Duodenal mucosa (tissue), 2 donors: ENCODE data around the gene C1QTNF1.
"Not testable (repeated sequence)": the region's sequence is repeated elsewhere in the genome, so short reads cannot be mapped to it uniquely, and the experiment has no call there.

Source experiments
- H3K27ac ChIP-seq: one replicate; pipeline ENCODE4 v1.7.0; 2013; ENCODE audit warnings: low read depth, low read length
- H3K27me3 ChIP-seq, 2 donors: one replicate each; pipeline ENCODE4 v1.7.0; 2013; ENCODE audit warnings: low read length in 2 of 2, control low read depth in 1 of 2; ENCODE audit not compliant: insufficient read depth in 2 of 2, control insufficient read depth in 1 of 2
- H3K36me3 ChIP-seq, 2 donors: one replicate each; pipeline ENCODE4 v1.7.0; 2013; ENCODE audit warnings: low read length in 2 of 2, control low read depth in 1 of 2; ENCODE audit not compliant: insufficient read depth in 2 of 2, control insufficient read depth in 1 of 2
- H3K4me1 ChIP-seq, 2 donors: one replicate each; pipeline ENCODE4 v1.7.0; 2013; ENCODE audit warnings: low read length in 2 of 2, control low read depth in 1 of 2; ENCODE audit not compliant: insufficient read depth in 2 of 2, control insufficient read depth in 1 of 2
- H3K4me3 ChIP-seq, 2 donors: one replicate each; pipeline ENCODE4 v1.7.0; 2013; ENCODE audit warnings: low read length in 2 of 2, low read depth in 1 of 2
- H3K9ac ChIP-seq, 2 donors: one replicate each; pipeline ENCODE4 v1.7.0; 2013; ENCODE audit warnings: low read length in 2 of 2, low read depth in 1 of 2
- H3K9me3 ChIP-seq, 2 donors: one replicate each; pipeline ENCODE4 v1.7.0; 2013; ENCODE audit warnings: low read length in 2 of 2, control low read depth in 1 of 2; ENCODE audit not compliant: control insufficient read depth in 1 of 2

Gene C1QTNF1

GRCh38 chr17:79071161-79071740, 47.3 kb downstream of the C1QTNF1 start:
- no peaks in the 10 kb centered on the region for H3K27me3 ChIP-seq
- no peak overlapping the region for H3K27ac ChIP-seq
- H3K4me3 ChIP-seq = no peak overlapping the region
- no peaks in the 10 kb centered on the region for H3K9me3 ChIP-seq
- H3K4me1 ChIP-seq = peaks cover 28 to 32% of the 10 kb centered on the region in 2 donors
- no peaks in the 10 kb centered on the region for H3K36me3 ChIP-seq
- no peak overlapping the region for H3K9ac ChIP-seq

GRCh38 chr17:79072544-79072943, 48.6 kb downstream of the C1QTNF1 start:
- Histone ChIP-seq H3K27ac (no peak overlapping the region), H3K27me3 (no peaks in the 10 kb centered on the region), H3K36me3 (peaks cover 0 to 2% of the 10 kb centered on the region in 2 donors), H3K4me3 (no peak overlapping the region), H3K9ac (peak overlapping the region in 1 of 2 donors; percentile 2), H3K9me3 (no peaks in the 10 kb centered on the region), H3K4me1 (peaks cover 28 to 32% of the 10 kb centered on the region in 2 donors)

- H3K27ac ChIP-seq = no peak overlapping the region
- peaks cover 0 to 2% of the 10 kb centered on the region in 2 donors for H3K36me3 ChIP-seq
- no peak overlapping the region for H3K4me3 ChIP-seq
- peaks cover 28 to 32% of the 10 kb centered on the region in 2 donors for H3K4me1 ChIP-seq
- H3K9me3 ChIP-seq = no peaks in the 10 kb centered on the region
- peak overlapping the region in 1 of 2 donors; percentile 3 for H3K9ac ChIP-seq
- H3K27me3 ChIP-seq = no peaks in the 10 kb centered on the region
Observed at GRCh38 chr17:79073016-79073705, 49.2 kb downstream of the C1QTNF1 start.

- no peak overlapping the region for H3K9ac ChIP-seq
- H3K36me3 ChIP-seq = peaks cover under 1 to 2% of the 10 kb centered on the region in 2 donors
- peaks cover 28 to 34% of the 10 kb centered on the region in 2 donors for H3K4me1 ChIP-seq
- peak overlapping the region in 1 of 2 donors; percentile 28 for H3K4me3 ChIP-seq
- H3K27me3 ChIP-seq = no peaks in the 10 kb centered on the region
- peak overlapping the region; percentile 53 for H3K27ac ChIP-seq
- H3K9me3 ChIP-seq = no peaks in the 10 kb centered on the region
Observed at GRCh38 chr17:79073706-79074088, 49.7 kb downstream of the C1QTNF1 start.

GRCh38 chr17:79074121-79074648, 50.2 kb downstream of the C1QTNF1 start:
- peak overlapping the region; percentile 21 to 36 for H3K4me3 ChIP-seq

GRCh38 chr17:79074649-79075445, 50.9 kb downstream of the C1QTNF1 start, which contains the start of gene ENGASE:
Gene ENGASE (plus strand): TSS chr17:79074824. CDS start chr17:79074945, 121 bp downstream.
- H3K27me3 ChIP-seq = no peaks in the 10 kb centered on the region
- peaks cover 8 to 12% of the 10 kb centered on the region in 2 donors for H3K36me3 ChIP-seq
- no peaks in the 10 kb centered on the region for H3K9me3 ChIP-seq

More at GRCh38 chr17:79074121-79074648, 50.2 kb downstream of the C1QTNF1 start:
- peak overlapping the region; percentile 53 for H3K27ac ChIP-seq
- not testable (repeated sequence) for H3K9ac ChIP-seq, H3K27me3 ChIP-seq, H3K36me3 ChIP-seq, H3K9me3 ChIP-seq
- peaks cover 28 to 36% of the 10 kb centered on the region in 2 donors for H3K4me1 ChIP-seq

GRCh38 chr17:79075446-79075750, 51.4 kb downstream of the C1QTNF1 start:
- H3K36me3 ChIP-seq = peaks cover 13 to 17% of the 10 kb centered on the region in 2 donors
- H3K4me1 ChIP-seq = peaks cover 28 to 36% of the 10 kb centered on the region in 2 donors
- H3K4me3 ChIP-seq = peak overlapping the region; percentile 83 to 89
- H3K27me3 ChIP-seq = no peaks in the 10 kb centered on the region
- peak overlapping the region; percentile 92 to 98 for H3K9ac ChIP-seq
- peak overlapping the region; percentile 55 for H3K27ac ChIP-seq
- no peaks in the 10 kb centered on the region for H3K9me3 ChIP-seq

More at GRCh38 chr17:79074649-79075445, 50.9 kb downstream of the C1QTNF1 start, which contains the start of gene ENGASE:
- Histone ChIP-seq H3K27ac (peak within 1 kb of the TSS; percentile 55), H3K4me1 (peaks cover 28 to 36% of the 10 kb centered on the region in 2 donors), H3K4me3 (peak within 1 kb of the TSS; percentile 83 to 89), H3K9ac (peak within 1 kb of the TSS; percentile 92 to 98)

GRCh38 chr17:79075861-79076406, 52.0 kb downstream of the C1QTNF1 start:
- peak overlapping the region; percentile 83 to 89 for H3K4me3 ChIP-seq
- H3K4me1 ChIP-seq = peaks cover 28 to 36% of the 10 kb centered on the region in 2 donors
- H3K9me3 ChIP-seq = no peaks in the 10 kb centered on the region
- H3K36me3 ChIP-seq = peaks cover 16 to 22% of the 10 kb centered on the region in 2 donors
- H3K27ac ChIP-seq = no peak overlapping the region
- H3K27me3 ChIP-seq = no peaks in the 10 kb centered on the region
- peak overlapping the region; percentile 92 to 98 for H3K9ac ChIP-seq

GRCh38 chr17:79077587-79077986, 53.6 kb downstream of the C1QTNF1 start:
- Histone ChIP-seq H3K9me3 (no peaks in the 10 kb centered on the region), H3K4me3 (no peak overlapping the region), H3K27me3 (no peaks in the 10 kb centered on the region), H3K9ac (no peak overlapping the region), H3K27ac (no peak overlapping the region), H3K36me3 (peaks cover 16 to 29% of the 10 kb centered on the region in 2 donors), H3K4me1 (peaks cover 23 to 30% of the 10 kb centered on the region in 2 donors)
